Esophagus mucosa (tissue), 1 donor: Measurements from ENCODE around the gene DES. TPM values are rescaled to one million over a fixed set of nuclear protein-coding genes. Genes with fewer than 3 reads are reported as not detected.

Source experiments
- ATAC-seq: fragments of 200-7000 bp; cut with Tn5 transposase; one replicate; pipeline ENCODE4 v1.9.1; 2020
- total RNA-seq: library from RNA; stranded (reverse); gene quantifications from one replicate; pipeline ENCODE4 v1.2.4, GENCODE V29; 2023
- donor health status: DM: yes; HTN: yes; CAD: no.

Gene DES
- total RNA-seq, 1 donor from 2014 or later: 29.3 TPM

DNA sequence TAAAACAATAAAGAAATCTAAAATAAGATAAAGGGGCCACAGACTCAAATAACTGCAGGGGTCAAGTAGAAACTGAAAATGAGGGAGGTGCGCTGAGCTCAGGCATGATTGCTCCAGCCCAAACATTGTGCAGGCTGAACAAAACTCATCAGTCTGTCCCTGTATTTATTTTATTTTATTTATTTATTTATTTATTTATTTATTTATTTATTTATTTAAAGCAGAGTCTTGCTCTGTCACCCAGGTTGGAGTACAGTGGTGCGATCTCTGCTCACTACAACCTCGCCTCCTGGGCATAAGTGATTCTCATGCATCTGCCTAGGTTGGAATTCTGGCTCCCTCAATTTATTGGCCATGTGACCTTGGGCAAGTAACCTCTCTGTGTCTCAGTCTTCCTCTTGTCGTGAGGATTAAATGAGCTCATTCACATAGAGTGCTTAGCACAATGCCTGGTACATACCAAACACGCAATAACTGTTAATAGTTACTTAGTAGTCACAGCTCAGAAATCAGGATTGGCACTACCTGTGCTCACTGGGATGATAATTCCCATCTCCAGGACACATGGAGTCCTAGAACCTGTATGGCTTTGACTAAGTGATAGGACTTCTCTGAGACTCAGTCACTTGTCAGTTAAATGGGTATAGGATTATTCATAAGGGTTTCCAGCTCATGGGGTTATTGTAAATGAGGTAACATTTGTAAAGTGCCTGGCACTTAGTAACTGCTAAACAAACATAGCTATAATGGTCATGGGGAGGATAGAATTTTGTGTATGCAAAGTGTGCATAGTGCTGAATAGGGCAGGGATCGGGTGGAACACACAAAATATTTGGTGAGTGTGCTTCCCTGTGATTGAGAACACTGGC lies 22.4 kb downstream of the DES start:
- ATAC-seq: peak; percentile 29

DNA sequence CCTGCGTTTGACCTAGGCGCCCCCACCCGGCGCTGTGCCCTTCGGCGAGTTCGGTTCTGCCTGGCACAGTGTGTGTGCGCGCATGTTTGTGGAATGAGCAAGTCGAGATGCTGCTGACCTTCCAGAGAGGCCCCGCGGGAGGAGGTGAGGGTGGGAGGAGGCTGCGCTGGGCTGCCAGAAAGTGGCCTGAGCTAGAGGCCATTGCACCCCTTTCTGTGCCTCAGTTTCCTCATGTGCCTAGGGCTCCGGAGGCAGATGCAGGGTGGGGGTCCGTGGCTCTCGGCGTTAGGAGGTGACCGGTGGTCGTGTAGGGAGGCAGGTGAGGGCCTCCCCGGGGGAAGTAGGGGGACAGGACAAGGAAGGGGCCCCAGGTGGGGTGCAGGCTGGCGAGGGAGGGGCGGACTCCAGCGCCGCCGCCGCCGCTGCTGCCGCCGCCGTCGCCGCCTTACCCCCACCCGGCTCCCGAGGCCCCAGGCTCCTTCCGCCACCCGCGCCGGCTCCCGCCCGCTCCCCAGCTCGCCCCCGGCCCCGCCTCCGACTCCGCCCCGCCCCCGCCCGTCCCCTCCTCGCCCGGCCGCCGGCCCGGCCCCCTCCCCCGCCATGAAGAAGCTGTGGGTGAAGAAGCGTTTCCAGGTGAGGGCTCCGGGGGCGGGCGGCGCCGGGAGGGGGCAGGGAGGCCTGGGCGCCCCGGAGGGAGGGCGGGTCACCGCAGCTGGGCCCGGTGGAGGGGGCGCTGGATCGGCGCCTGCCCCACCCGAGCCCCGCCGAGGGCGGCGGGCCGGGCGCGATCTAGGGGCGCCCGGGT lies 23.5 kb downstream of the DES start:
- peak; percentile 22 for ATAC-seq

DNA sequence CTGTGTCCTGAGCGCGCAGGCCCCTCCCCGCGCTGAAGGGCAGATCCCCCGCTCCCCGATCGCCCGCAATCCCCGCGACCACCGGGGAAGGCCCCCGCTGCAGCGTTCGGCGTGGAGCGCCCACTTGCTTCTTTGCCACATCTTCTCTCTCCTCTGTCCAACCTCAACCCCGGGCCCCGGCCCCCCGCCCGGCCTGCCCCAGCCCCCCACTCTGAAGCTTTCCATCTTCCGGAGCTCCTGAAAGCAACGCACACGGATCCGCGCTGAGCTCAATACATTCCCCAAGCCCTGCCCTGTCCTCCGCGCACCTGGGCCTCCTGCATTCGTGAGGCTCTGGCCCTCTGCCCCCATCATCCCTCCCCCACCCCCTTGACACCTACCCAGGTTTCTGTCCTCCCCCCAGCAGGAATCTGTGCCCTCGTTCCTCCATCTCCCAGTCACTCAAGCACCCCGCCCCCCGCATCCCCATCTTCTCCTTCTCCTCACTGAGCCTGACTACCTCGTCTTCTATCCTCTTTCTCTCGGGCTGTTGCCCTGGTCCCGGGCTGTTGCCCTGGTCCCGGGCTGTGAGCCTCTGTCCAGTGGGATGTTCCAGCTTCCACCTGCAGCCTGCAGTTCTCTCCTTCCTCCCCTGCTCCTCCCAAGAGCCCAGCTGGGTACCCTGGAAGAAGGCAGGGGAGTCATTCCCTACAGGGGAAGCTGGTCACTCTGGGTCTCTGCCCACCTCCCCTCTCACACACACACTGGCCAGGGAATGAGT lies 24.3 kb downstream of the DES start:
- no peak for ATAC-seq

DNA sequence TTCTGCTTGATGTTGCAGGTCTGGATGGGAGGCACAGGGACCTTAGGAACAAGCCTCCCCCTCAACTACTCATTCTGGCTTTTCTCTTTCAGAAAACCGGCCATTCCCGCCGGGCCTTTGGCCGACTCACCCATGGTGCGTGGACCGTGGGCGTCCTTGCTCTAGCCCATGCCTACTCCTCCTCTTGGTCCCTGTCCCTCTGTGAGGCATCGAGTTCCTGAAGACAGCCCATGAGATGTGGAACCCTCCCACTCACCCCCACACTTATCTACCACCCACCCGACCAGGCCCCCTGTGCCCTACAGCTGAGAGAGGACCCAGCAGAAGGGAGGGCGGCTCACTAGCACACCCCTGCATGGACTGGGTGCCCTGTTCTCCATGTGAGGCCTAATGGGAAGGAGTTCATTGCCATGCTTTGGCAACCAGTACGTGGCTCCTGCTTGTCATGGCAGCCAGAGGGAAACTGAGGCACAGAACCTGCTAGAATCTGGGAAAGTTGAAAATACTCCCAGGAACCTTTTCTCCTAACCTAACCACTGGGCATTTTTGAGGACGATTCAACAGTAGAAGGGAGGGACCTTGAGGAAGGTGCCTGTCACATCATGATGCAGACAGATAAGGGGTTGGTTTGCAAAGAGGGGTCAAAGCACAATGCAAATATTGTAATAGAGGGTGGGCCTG lies 25.0 kb downstream of the DES start:
- ATAC-seq: no peak

DNA sequence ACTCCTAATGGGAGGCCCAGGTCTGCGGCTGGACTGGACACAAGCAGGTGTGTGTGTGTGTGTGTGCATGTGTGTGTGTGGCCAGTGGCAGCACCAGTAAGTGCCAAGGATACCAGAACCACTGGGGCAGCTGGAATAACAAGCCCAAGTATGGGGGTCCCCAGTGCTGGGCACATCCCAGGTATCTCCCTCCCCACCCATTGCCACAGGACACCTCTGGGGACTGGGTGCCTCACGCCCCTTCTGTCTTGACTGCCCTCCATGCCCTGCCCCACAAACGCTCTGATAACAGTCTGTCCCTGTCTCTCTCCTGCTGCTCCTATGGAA lies 25.5 kb downstream of the DES start:
- no peak for ATAC-seq

DNA sequence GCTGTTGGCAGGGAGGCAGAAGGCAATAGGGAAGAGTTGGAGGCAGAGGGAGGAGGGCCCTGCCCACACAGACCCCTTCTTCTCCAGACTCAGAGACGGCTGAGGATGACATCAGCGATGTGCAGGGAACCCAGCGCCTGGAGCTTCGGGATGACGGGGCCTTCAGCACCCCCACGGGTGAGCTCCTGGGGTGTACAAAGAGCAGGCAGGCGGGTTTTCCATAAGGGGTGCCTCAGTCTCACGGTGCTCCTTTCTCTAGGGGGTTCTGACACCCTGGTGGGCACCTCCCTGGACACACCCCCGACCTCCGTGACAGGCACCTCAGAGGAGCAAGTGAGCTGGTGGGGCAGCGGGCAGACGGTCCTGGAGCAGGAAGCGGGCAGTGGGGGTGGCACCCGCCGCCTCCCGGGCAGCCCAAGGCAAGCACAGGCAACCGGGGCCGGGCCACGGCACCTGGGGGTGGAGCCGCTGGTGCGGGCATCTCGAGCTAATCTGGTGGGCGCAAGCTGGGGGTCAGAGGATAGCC lies 26.5 kb downstream of the DES start:
- ATAC-seq: no peak

DNA sequence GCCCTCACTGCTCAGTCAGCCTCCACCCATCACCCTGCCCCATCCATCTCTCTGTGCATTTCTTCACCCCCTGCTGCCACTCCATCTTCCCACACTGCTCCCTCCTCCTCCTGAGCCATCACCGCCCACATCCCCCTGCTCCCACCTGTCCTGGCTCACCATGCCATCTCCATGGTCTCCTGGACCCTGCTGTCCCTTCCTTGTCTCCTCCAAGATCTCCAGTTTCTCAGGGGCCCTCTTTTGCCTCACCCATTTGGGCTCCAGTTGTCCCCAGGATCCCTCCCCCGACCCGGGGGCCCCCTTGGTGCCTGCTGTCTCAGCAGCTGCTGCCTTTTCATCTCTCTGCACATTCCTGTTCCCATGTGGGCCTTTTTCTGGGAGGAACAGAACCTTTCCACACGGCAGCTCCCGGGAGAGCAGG lies 27.1 kb downstream of the DES start:
- no peak for ATAC-seq

DNA sequence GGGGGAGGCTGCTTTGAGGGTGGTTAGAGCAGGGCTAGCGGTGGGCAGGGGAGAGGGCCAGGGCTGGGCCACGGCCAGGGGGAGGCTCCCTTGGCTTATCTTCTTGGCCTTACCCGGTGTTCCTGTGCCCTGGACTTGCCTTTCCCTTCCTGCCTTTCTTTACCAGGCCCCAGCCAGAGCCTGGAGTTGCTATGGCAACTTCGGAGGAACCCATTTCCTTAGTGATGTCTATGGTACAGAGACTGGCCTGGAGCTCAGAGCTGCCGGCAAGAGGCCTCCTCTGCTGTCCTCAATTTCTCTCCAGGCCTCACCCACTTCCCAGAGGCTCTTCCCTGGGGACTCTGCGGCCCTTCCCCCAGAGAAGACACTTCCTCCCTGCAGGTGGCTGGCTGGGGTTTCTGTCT lies 27.9 kb downstream of the DES start:
- ATAC-seq: no peak

DNA sequence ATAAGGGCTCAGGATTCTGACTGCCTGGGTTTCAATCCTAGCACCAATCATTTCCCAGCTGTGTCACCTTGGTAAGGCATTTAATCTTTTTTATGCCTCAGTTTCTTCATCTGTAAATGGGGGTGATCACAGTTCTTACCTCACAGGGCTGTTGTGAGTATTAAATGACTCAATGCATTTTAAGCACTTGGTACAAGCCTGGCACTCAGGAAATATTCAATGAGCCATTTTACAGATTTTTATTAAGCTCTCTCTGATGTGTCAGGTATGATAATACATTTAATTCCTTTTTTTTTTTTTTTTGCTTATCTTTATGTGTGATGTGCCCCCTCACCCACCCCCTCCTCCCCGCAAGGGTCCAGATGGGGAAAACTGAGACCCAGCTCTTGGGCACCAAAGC lies 28.5 kb downstream of the DES start:
- no peak for ATAC-seq

DNA sequence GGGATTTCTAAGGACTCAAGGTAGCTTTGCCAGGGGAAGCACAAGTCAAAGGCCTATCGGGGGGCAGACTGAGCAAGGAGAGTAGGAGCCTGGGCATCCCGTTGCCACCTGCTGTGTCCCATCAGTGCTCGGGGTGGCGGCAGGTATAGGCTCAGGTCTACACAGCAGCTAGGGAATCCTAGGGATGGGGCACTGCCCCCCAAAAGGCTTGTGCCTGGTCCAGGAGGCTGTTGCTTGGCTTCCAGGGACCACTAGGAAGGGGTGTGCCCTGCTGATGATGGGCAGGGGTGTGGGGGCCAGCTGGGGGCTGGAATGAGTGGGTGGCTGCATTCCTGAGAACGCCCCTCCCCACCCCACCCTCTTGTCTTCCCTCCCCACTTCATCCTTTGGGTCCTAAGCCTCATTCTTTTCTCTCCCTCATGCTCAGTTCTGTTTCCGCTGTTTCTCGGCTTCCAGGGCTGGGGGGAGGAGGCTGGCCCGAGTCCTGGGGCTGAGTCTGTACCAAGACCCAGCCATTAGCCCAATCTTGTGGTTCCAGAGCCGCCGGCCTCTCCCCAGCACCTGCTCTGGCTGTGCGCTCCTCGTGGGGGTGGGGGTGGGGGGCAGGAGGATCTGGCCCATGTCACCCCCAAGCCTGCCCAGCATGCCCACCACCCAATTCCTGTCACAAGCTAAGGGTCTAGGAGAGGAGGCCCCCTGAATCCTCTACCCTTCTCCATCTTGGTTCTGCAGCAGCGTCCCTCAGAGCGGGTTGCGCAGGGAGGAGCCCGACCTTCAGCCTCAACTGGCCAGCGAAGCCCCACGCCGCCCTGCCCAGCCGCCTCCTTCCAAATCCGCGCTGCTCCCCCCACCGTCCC lies 29.3 kb downstream of the DES start:
- no peak for ATAC-seq

DNA sequence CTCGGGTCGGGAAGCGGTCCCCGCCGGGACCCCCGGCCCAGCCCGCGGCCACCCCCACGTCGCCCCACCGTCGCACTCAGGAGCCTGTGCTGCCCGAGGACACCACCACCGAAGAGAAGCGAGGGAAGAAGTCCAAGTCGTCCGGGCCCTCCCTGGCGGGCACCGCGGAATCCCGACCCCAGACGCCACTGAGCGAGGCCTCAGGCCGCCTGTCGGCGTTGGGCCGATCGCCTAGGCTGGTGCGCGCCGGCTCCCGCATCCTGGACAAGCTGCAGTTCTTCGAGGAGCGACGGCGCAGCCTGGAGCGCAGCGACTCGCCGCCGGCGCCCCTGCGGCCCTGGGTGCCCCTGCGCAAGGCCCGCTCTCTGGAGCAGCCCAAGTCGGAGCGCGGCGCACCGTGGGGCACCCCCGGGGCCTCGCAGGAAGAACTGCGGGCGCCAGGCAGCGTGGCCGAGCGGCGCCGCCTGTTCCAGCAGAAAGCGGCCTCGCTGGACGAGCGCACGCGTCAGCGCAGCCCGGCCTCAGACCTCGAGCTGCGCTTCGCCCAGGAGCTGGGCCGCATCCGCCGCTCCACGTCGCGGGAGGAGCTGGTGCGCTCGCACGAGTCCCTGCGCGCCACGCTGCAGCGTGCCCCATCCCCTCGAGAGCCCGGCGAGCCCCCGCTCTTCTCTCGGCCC lies 30.1 kb downstream of the DES start:
- ATAC-seq: no peak

DNA sequence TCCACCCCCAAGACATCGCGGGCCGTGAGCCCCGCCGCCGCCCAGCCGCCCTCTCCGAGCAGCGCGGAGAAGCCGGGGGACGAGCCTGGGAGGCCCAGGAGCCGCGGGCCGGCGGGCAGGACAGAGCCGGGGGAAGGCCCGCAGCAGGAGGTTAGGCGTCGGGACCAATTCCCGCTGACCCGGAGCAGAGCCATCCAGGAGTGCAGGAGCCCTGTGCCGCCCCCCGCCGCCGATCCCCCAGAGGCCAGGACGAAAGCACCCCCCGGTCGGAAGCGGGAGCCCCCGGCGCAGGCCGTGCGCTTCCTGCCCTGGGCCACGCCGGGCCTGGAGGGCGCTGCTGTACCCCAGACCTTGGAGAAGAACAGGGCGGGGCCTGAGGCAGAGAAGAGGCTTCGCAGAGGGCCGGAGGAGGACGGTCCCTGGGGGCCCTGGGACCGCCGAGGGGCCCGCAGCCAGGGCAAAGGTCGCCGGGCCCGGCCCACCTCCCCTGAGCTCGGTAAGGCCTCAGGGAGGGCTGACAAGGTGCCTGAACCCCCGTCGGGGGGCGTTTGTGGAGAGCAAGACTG lies 30.7 kb downstream of the DES start:
- ATAC-seq: no peak

DNA sequence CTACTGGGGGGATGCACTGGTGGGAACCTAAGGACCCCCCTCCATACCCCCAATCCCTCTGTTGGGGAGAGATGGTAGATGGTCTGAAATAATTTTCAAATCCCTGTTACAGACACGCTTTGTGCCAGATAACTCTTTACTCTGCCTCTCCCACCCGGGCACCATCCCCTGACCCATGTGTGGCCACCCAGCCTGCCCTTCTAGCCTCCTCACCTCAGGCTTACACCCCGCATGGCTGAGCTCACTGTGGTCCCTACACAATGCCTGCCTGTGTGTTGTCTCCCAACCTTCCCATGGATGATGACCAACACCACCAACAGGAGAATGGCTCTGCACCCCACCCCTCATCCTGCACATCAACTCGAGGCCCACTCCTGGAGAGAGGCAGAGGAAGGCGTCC lies 31.4 kb downstream of the DES start:
- no peak for ATAC-seq

DNA sequence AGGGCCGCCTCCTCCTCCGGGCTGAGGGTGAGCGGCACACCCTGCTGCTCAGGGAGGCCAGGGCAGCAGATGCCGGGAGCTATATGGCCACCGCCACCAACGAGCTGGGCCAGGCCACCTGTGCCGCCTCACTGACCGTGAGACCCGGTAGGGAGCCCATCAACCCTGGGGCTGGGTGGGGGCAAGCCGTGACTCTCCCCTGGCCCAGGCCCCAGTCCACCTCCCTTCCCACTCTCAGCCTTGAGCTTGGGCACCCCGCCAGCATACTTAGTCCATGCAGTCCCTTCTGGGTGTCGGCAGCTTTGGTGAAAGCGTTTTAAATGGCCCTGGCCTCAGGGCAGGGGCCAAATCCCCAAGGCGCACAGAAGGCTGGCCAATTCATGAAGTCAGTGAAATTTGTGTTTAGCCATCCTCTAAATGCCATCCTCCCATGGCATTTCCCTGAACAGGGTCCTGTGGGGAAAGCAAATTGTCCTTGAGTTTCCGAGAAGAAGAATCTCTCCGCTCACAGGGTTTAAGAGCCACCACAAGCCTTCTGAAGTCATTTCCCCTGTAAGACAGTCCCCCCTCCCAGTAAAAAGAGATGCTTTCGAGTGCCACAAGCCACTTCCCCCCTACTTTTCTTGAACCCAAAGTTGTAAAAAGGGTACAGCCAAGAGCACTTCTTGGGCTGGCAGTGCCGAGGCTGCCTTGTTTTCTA lies 33.6 kb downstream of the DES start:
- no peak for ATAC-seq

DNA sequence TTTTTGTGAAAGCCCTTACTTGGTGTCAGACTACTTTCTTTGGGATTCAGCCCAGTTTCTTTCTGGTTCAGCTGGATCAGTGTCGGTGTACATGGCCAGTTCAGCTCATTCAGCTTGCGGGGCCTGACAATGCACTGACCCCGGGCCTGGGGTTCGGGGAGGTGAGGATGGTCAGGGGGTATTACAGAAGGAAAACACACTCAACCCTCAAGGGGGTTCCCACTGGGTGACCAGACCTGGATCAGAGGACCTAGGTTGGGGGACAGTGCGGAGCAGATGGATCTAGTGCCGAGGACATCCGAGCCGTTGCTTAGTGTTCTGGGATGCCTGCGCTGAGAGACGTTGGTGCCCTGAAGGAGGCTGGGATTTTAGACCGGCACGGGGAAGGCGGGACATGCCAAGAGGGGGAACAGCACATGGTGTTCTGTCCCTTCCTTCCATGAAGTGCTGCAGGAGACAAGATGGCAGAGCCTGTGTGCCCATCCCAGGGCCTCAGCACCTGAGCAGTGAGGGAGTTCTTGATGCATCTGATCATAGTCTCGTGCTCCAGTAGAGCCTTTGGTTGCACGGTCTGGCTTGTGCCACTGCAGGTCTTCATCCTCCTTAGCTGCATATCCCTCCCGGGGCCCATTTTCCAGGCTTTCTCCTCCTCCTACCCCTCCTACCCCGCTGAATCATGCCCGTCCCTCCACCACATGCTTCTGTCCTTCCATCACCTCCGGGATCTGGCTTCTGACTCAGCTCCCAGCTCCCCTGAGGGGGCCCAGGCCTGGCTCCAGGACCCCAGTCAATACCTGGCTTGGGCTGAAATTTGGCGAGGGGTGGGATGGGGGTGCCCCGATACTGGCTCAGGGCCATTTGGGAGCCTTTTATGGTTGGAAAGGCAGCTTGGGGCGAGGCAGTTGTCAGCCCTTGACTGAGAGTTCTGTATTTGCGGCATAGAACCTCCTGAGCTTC lies 34.5 kb downstream of the DES start:
- ATAC-seq: peak; percentile 75

DNA sequence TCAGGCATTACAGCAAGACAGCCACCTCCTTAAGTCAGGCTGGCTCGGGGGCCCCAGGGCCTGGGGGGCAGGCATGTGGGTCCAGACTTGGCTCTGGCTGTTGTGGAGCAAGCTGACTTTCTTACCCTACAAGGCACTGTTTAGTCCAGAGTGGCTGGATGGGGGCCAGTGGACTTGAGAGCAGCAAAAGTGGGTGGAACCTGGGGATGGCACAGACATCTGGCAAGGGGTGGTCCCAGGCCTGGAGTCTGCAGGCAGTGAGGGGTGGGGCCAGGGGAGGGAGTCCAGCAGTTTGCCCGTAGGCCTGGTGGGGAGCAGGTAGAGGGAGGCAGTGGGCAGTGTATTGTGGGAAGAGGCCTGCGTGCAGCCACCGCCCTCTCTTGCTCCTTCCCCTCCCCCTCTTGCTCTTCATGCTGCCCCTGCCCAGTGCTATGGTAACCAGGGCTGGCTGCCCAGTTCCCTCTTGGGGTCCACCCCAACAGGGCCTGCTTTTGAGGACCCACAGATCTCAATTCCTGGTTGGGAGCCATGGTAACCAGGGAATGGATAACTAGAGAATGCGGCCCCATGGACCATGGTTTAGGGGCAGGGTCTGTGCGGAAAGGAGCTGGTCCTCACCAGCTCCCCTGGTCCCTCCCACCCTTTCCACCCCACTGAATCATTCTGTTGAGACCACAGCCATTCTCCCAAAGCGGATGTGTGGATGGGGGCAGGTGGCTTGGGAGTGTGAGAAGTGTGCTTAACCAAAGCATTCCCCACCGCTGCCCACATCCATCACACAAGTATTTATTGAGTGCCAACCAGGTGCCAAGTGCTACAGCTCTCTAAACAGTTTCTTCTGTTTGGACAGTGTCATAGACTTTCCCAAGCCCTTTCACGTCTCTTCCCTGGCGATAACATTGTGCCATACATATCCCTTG lies 35.8 kb downstream of the DES start:
- no peak for ATAC-seq

DNA sequence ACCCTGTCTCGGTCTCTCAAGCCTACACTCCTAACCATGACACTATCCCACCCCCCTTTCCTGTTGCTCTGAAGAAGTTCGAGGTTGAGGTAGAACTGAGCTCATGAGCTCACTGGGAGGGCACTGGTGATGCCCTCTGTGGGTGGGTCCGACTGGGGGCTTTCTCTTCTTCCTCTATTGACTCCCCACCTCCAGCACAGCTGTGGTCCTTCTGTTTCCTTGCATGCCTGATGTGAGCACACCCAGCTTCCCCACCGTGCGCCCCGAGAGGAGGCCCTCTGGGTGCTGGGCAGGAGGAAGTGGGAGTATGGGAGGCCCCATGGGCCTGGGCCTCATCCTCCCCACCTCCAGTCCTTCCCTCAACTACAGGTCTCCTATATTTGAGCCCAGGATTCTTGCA lies 37.4 kb downstream of the DES start:
- ATAC-seq: no peak
